Measurements from ENCODE around the gene AGBL1.
"Not testable (repeated sequence)": the region's sequence is repeated elsewhere in the genome, so short reads cannot be mapped to it uniquely, and the experiment has no call there.

Gene AGBL1

DNA sequence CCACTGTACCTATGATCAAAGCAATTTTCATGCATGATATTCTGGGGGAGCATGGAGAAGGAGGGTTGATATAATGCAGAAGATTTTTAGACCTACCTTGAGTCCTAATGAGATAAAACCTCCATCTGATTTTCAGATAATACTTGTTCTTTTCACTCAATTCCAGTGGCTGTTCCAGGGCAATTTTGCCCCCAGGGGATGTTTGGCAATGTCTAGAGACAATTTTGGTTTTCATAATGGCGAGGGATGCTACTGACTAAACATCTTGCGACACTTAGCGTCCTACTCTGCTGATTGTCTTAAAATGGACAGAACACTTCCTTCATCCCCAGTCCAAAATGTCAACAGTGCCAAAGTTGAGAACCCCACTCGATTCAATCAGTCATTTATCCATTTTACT is 26.6 kb downstream of the AGBL1 start:
- no peak overlapping the region for H3K4me3 ChIP-seq (ENCODE audit: low read depth, low read length)
- TF ChIP-seq, protein P1, sequence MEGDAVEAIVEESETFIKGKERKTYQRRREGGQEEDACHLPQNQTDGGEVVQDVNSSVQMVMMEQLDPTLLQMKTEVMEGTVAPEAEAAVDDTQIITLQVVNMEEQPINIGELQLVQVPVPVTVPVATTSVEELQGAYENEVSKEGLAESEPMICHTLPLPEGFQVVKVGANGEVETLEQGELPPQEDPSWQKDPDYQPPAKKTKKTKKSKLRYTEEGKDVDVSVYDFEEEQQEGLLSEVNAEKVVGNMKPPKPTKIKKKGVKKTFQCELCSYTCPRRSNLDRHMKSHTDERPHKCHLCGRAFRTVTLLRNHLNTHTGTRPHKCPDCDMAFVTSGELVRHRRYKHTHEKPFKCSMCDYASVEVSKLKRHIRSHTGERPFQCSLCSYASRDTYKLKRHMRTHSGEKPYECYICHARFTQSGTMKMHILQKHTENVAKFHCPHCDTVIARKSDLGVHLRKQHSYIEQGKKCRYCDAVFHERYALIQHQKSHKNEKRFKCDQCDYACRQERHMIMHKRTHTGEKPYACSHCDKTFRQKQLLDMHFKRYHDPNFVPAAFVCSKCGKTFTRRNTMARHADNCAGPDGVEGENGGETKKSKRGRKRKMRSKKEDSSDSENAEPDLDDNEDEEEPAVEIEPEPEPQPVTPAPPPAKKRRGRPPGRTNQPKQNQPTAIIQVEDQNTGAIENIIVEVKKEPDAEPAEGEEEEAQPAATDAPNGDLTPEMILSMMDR (IDR thresholded peaks at IDR 0.05; ENCODE audit: control insufficient read depth, extremely low read depth, insufficient read depth): no peak
- no peak for DNase-seq (ENCODE audit: low read depth)

DNA sequence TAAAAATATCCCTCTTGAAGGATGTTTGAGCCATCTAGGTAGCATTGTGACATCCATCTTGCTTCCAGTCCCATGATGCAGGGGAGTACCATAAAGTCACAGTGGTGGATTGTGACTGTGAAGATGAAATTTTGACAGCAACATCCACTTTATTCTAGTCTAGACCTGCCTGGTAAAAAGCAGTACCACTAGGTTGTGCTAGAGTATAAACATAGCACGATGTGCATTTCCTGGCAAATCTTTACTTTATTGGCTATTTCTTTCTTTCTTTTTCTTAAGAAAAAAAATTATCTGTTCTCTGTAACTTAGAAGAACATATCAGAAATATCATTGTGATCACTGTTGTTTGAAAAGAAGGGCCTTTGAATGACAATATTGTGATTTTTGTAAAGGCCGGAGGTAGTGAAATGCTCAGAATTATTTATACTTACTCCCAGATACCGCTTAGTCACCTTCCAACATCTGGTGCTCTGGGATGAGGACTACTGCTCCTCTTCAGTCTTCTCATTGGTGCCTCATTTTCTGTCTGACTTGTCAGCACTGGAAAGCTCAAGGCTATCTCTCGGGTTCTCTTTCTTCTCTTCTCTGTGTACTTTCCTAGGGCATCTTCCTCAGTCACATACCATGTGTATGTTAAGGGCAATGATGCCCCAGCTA is 35.6 kb downstream of the AGBL1 start:
- TF ChIP-seq, protein P1 (IDR thresholded peaks at IDR 0.05; ENCODE audit: control insufficient read depth, extremely low read depth, insufficient read depth): peak; percentile 65
- no peak overlapping the region for H3K4me3 ChIP-seq (ENCODE audit: low read depth, low read length)
- DNase-seq (ENCODE audit: low read depth): peak; percentile 23

DNA sequence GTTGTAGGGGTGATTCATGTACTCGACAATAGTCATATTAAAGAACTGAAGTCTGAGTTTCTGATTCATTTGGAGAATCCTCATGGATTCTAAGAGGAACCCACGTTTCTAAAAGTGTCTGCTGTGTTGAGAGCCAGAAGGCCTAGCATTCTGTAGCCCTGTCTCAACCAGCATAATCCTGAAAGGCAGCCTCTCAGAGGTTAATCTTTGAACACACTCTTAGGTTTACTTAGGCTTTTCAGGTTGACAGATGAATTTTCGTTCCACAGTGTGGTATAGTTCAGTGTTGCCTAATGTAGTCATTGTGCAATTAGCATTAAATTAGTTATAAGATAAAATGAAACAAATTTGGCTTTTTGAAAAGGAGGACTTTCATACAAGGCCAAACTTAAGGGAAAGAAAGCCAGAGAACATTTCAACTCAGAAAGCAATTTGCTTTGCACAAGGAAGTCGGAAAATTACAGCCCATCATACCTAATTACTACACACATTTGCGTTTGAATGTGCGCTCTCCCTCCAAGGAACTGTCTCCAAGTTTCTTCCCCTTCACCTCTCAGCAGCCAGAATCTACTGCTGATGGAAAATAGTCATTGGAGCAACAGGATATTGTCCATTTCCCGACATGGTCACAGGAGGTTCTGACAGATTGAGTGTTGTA is 42.0 kb downstream of the AGBL1 start:
- DNase-seq (ENCODE audit: low read depth): no peak
- TF ChIP-seq, protein P1 (IDR thresholded peaks at IDR 0.05; ENCODE audit: control insufficient read depth, extremely low read depth, insufficient read depth): no peak
- H3K4me3 ChIP-seq (ENCODE audit: low read depth, low read length): no peak overlapping the region

DNA sequence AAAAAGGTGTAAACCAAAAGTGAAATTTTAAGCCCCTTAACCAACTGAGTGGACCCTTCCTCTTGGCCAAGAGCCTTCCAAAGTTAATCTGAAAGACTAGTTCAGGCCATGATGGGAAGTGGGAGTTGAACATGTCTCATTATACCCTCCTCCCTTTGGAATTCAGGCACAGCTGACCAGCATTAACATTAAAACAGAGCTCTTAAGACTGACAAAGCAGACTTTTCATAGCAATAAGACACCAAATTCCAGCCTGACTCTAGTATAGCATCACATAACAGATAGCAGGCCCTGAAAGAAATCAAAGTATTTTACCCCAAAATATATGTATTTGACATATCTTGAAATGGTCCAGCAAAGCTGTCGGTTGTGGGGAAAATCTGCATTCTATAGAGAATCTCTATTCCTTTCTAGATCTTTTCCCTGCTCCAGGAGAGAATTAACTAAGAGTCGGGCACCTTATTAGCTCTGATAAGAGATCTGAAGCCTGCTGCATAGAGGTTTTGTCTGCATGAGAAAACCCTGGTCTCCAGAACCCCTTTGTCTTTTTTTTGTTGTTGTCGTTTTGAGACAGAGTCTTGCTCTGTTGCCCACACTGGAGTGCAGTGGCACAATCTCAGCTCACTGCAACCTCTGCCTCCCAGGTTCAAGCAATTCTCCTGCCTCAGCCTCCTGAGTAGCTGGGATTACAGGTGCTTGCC is 43.2 kb downstream of the AGBL1 start:
- H3K4me3 ChIP-seq (ENCODE audit: low read depth, low read length): not testable (repeated sequence)

DNA sequence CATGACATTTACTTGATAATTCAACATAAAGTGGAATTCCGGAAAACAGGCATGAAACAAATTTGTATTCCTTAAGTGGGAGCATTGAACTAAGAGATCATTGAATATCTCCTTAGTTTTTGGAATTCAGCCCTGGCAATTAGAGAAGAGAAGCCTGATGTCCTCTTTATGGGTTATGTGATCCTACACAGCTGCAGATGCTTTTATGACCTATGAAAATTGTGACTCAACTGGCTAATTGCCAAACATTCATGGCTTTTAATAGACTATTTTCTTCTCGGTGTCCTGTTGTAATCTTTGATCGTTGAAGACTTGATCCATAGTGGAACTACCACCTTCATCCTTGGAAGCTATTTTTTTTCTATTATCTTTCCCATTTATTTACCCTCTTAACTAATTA is 46.1 kb downstream of the AGBL1 start:
- DNase-seq (ENCODE audit: low read depth): peak; percentile 33
- TF ChIP-seq, protein P1 (IDR thresholded peaks at IDR 0.05; ENCODE audit: control insufficient read depth, extremely low read depth, insufficient read depth): no peak
- no peak overlapping the region for H3K4me3 ChIP-seq (ENCODE audit: low read depth, low read length)

More for the DNA sequence above, 43.2 kb downstream of the AGBL1 start:
- not testable (repeated sequence) for DNase-seq (ENCODE audit: low read depth)

DNA sequence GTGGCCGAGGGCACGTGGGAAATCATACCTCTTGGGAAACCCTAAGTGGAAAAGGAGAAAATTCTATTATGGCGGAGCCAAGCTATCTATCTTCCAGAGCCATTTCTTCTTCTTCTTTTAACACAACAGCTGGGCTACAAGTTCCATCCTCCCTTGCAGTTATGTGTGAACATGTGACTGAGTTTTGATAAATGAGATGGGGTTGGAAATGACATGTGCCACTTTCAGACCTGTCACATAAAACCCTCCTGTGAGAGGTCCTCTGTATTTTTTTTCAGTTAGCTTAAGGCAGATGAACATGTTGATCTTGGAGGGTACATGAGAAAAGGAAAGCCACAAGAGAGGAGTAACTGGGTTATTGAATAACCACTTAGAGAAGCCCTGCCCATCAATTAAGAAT is 47.9 kb downstream of the AGBL1 start:
- TF ChIP-seq, protein P1 (IDR thresholded peaks at IDR 0.05; ENCODE audit: control insufficient read depth, extremely low read depth, insufficient read depth): no peak
- H3K4me3 ChIP-seq (ENCODE audit: low read depth, low read length): no peak overlapping the region
- no peak for DNase-seq (ENCODE audit: low read depth)

DNA sequence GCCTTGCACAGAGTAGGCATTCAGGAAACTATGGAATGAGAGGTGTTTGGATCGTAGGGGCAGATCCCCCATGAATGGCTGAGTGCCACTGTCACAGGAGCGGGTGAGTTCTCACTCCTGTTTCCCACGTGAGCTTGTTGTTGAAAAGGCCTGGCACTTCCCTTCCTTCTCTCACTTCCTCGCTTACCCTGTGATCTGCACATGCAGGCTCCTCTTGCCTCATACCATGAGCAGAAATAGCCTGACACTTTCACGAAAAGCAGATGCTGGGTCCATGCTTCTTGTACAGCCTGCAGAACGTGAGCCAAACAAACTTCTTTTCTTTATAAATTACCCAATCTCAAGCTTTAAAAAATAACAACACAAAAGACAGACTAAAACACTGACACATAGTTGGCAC is 55.4 kb downstream of the AGBL1 start:
- H3K4me3 ChIP-seq (ENCODE audit: low read depth, low read length): no peak overlapping the region
- TF ChIP-seq, protein P1 (IDR thresholded peaks at IDR 0.05; ENCODE audit: control insufficient read depth, extremely low read depth, insufficient read depth): no peak
- no peak for DNase-seq (ENCODE audit: low read depth)

Measured in LNCaP clone FGC (cell line).